Stimulated activated effector memory CD8-positive, alpha-beta T cell treated with anti-CD3 and anti-CD28 coated beads, Interleukin-12 subunit alpha, Interleukin-12 subunit beta, amount 100 ng/mL, for 72 hours (primary cell): ENCODE measurements around the gene ERICH4.

ENCODE experiments used
- ATAC-seq: fragments of 150-1000 bp; cut with Tn5 transposase; 2 replicates; pipeline ENCODE4 v1.10.0; 2021
- DNase-seq, 2 donors: peaks; one replicate each; pipeline ENCODE4 v3.0.0; 2021 to 2022; ENCODE audit warnings: low spot score in 2 of 2
- H3K27ac Mint-ChIP-seq: one replicate; pipeline ENCODE4 v1.8.0; 2022; ENCODE audit warnings: mild to moderate bottlenecking, mixed read lengths
- H3K36me3 Mint-ChIP-seq: one replicate; pipeline ENCODE4 v1.8.0; 2022; ENCODE audit warnings: mild to moderate bottlenecking, mixed read lengths
- H3K4me1 Mint-ChIP-seq: one replicate; pipeline ENCODE4 v1.8.0; 2022; ENCODE audit warnings: mixed read lengths
- H3K4me3 Mint-ChIP-seq: one replicate; pipeline ENCODE4 v1.8.0; 2022; ENCODE audit warnings: mild to moderate bottlenecking, mixed read lengths
- H3K9me3 Mint-ChIP-seq: one replicate; pipeline ENCODE4 v1.8.0; 2022; ENCODE audit warnings: mixed read lengths

ERICH4 gene

GRCh38 chr19:41409288-41409687 lies 33.7 kb upstream of the ERICH4 start:
- ATAC-seq = no peak
- H3K27ac Mint-ChIP-seq = peak overlapping the region; percentile 53
- DNase-seq = no peak
- peaks cover 15% of the 10 kb centered on the region for H3K4me1 Mint-ChIP-seq
- peaks cover 27% of the 10 kb centered on the region for H3K36me3 Mint-ChIP-seq
- H3K4me3 Mint-ChIP-seq = no peak overlapping the region
- no peaks in the 10 kb centered on the region for H3K9me3 Mint-ChIP-seq

GRCh38 chr19:41410336-41411054 lies 32.5 kb upstream of the ERICH4 start:
- Mint-ChIP-seq H3K4me1 (peaks cover 15% of the 10 kb centered on the region), H3K4me3 (no peak overlapping the region), H3K27ac (peak overlapping the region; percentile 53), H3K36me3 (peaks cover 33% of the 10 kb centered on the region), H3K9me3 (no peaks in the 10 kb centered on the region)
- DNase-seq (no peak), ATAC-seq (no peak)

GRCh38 chr19:41411100-41411967 lies 31.6 kb upstream of the ERICH4 start:
- DNase-seq = no peak
- H3K9me3 Mint-ChIP-seq = no peaks in the 10 kb centered on the region
- no peak for ATAC-seq
- H3K36me3 Mint-ChIP-seq = peaks cover 42% of the 10 kb centered on the region
- H3K27ac Mint-ChIP-seq = peak overlapping the region; percentile 50
- no peak overlapping the region for H3K4me3 Mint-ChIP-seq
- H3K4me1 Mint-ChIP-seq = peaks cover 15% of the 10 kb centered on the region

- H3K36me3 Mint-ChIP-seq = peaks cover 47% of the 10 kb centered on the region
- H3K9me3 Mint-ChIP-seq = no peaks in the 10 kb centered on the region
- no peak overlapping the region for H3K27ac Mint-ChIP-seq
- ATAC-seq (no peak), DNase-seq (no peak)
- peaks cover 15% of the 10 kb centered on the region for H3K4me1 Mint-ChIP-seq
- H3K4me3 Mint-ChIP-seq = no peak overlapping the region
Measured at GRCh38 chr19:41411968-41412265, 31.0 kb upstream of the ERICH4 start.

GRCh38 chr19:41412953-41413352 lies 30.0 kb upstream of the ERICH4 start:
- Mint-ChIP-seq H3K4me1 (peaks cover 15% of the 10 kb centered on the region), H3K4me3 (no peak overlapping the region), H3K9me3 (no peaks in the 10 kb centered on the region), H3K36me3 (peaks cover 57% of the 10 kb centered on the region), H3K27ac (peak overlapping the region; percentile 14)
- DNase-seq = no peak
- no peak for ATAC-seq

GRCh38 chr19:41413947-41414346 lies 29.0 kb upstream of the ERICH4 start:
- DNase-seq = no peak

GRCh38 chr19:41414461-41414860 lies 28.5 kb upstream of the ERICH4 start:
- Mint-ChIP-seq H3K4me3 (no peak overlapping the region), H3K36me3 (peaks cover 72% of the 10 kb centered on the region), H3K4me1 (peaks cover 8% of the 10 kb centered on the region), H3K27ac (no peak overlapping the region), H3K9me3 (no peaks in the 10 kb centered on the region)
- DNase-seq = no peak
- ATAC-seq = no peak

More at GRCh38 chr19:41413947-41414346, 29.0 kb upstream of the ERICH4 start:
- H3K9me3 Mint-ChIP-seq = no peaks in the 10 kb centered on the region
- no peak for ATAC-seq
- no peak overlapping the region for H3K4me3 Mint-ChIP-seq
- peaks cover 13% of the 10 kb centered on the region for H3K4me1 Mint-ChIP-seq
- H3K27ac Mint-ChIP-seq = peak overlapping the region; percentile 48
- H3K36me3 Mint-ChIP-seq = peaks cover 67% of the 10 kb centered on the region

GRCh38 chr19:41415154-41415571 lies 27.8 kb upstream of the ERICH4 start:
- no peak overlapping the region for H3K27ac Mint-ChIP-seq
- H3K9me3 Mint-ChIP-seq = no peaks in the 10 kb centered on the region
- ATAC-seq = no peak
- peaks cover 76% of the 10 kb centered on the region for H3K36me3 Mint-ChIP-seq
- DNase-seq = no peak
- no peak overlapping the region for H3K4me3 Mint-ChIP-seq
- H3K4me1 Mint-ChIP-seq = peaks cover 1% of the 10 kb centered on the region

- Mint-ChIP-seq H3K4me3 (no peak overlapping the region), H3K36me3 (peaks cover 85% of the 10 kb centered on the region), H3K9me3 (no peaks in the 10 kb centered on the region), H3K27ac (no peak overlapping the region), H3K4me1 (peaks cover 5% of the 10 kb centered on the region)
- DNase-seq (no peak), ATAC-seq (no peak)
Measured at GRCh38 chr19:41416194-41416674, 26.7 kb upstream of the ERICH4 start.

GRCh38 chr19:41420101-41420880 lies 22.7 kb upstream of the ERICH4 start:
- H3K36me3 Mint-ChIP-seq = peaks cover 75% of the 10 kb centered on the region
- no peaks in the 10 kb centered on the region for H3K9me3 Mint-ChIP-seq
- H3K27ac Mint-ChIP-seq = peak overlapping the region; percentile 83

GRCh38 chr19:41421314-41421713 lies 21.6 kb upstream of the ERICH4 start:
- DNase-seq = no peak
- peak; percentile 6 for ATAC-seq
- no peak overlapping the region for H3K4me3 Mint-ChIP-seq
- peak overlapping the region; percentile 83 for H3K27ac Mint-ChIP-seq
- H3K36me3 Mint-ChIP-seq = peaks cover 65% of the 10 kb centered on the region
- peaks cover 18% of the 10 kb centered on the region for H3K4me1 Mint-ChIP-seq
- no peaks in the 10 kb centered on the region for H3K9me3 Mint-ChIP-seq

More at GRCh38 chr19:41420101-41420880, 22.7 kb upstream of the ERICH4 start:
- no peak for ATAC-seq
- H3K4me3 Mint-ChIP-seq = no peak overlapping the region
- DNase-seq = no peak
- H3K4me1 Mint-ChIP-seq = peaks cover 18% of the 10 kb centered on the region

- Mint-ChIP-seq H3K9me3 (no peaks in the 10 kb centered on the region), H3K4me1 (peaks cover 23% of the 10 kb centered on the region), H3K4me3 (no peak overlapping the region), H3K36me3 (peaks cover 59% of the 10 kb centered on the region), H3K27ac (peak overlapping the region; percentile 83)
- no peak for DNase-seq
- ATAC-seq = no peak
Measured at GRCh38 chr19:41421973-41422372, 21.0 kb upstream of the ERICH4 start.

GRCh38 chr19:41422456-41422855 lies 20.5 kb upstream of the ERICH4 start:
- Mint-ChIP-seq H3K4me3 (no peak overlapping the region), H3K9me3 (no peaks in the 10 kb centered on the region), H3K27ac (peak overlapping the region; percentile 83), H3K36me3 (peaks cover 59% of the 10 kb centered on the region), H3K4me1 (peaks cover 27% of the 10 kb centered on the region)
- ATAC-seq (no peak), DNase-seq (no peak)

- DNase-seq = no peak
- H3K4me1 Mint-ChIP-seq = peaks cover 32% of the 10 kb centered on the region
- H3K27ac Mint-ChIP-seq = peak overlapping the region; percentile 83
- H3K9me3 Mint-ChIP-seq = no peaks in the 10 kb centered on the region
- no peak overlapping the region for H3K4me3 Mint-ChIP-seq
- H3K36me3 Mint-ChIP-seq = peaks cover 59% of the 10 kb centered on the region
- ATAC-seq = no peak
Measured at GRCh38 chr19:41422955-41423354, 20.0 kb upstream of the ERICH4 start.
